GM19099 (cell line): ENCODE measurements around the gene SULT1A1.

Source experiments
- POLR2A ChIP-seq: IDR thresholded peaks from 3 replicates; pipeline ENCODE4 v1.6.1; 2011; ENCODE audit warnings: low read depth; ENCODE audit not compliant: insufficient read length; ENCODE audit errors: extremely low read depth

The SULT1A1 gene

GRCh38 chr16:28572696-28573510, 36.9 kb downstream of the SULT1A1 start:
- no peak for TF ChIP-seq POLR2A

DNA sequence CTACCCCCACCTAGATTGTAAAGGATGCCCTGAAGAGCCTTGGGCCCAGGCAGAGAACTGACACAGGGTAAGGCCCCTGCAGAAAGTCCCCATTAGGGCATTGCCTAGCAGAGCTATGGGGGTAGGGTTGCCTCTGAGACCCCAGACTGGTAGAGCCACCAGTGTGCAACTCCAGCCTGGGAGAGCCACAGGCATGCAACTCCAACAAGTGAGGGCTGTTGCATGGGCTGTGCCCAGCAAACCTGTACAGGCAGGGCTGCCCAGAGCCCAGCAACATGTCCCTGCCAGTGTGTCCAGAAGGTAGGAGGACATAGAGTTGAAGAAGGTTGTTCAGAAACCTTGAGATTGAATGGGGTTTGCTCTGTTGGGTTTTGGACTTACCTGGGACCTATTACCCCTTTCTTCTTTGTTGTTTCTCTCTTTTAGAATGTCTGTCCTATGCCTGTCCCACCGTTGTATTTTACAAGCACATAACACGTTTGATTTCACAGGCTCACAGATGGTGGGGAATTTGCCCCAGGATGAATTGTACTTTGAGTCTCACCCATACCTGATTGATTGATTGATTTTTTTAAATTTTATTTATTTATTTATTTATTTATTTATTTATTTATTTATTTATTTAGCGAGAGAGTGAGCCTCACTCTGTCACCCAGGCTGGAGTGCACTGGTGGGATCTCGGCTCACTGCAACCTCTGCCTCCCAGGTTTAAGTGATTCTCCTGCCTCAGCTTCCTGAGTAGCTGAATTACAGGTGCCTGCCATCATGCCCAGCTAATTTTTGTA, 39.7 kb downstream of the SULT1A1 start:
- TF ChIP-seq POLR2A: no peak

GRCh38 chr16:28569021-28569420, 40.8 kb downstream of the SULT1A1 start:
- no peak for TF ChIP-seq POLR2A

DNA sequence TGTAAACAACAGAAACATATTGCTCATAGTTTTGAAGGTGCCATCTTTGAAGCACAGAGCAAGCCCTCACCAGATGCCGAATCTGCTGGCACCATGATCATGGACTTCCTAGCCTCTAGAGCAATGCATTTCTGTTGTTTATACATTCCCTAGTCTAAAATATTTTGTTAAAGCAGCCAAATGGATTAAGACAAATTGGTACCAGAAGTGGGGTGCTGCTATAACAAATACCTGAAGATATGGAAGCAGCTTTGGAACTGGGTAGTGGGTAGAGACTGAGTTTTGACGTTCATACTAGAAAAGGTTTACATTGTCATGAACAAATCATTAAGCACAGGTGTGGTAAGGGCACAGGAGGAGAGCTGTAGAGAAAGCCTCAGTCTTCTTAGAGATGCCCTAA, 42.6 kb downstream of the SULT1A1 start:
- no peak for TF ChIP-seq POLR2A

- TF ChIP-seq POLR2A: no peak
Observed at GRCh38 chr16:28563218-28563617, 46.6 kb downstream of the SULT1A1 start.

DNA sequence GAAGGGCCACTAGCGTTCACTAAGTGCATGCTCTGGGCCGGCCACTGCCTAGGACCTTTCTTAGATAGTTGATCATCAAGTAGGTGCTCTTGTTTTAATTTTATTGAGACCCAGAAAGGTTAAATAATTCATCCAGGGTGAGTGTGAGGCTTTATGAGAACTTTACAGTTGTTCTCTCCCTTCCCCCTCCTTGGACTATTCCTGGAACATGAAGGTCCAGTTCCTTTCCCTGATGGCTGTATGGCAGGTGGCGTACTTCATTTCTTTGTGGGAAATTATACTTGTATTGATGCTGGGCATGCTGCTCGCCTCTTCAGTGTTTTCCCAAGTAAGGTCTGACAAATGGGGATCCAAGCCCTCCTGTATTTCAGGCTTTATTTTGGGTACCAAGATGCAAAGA, 47.6 kb downstream of the SULT1A1 start:
- TF ChIP-seq POLR2A: no peak

DNA sequence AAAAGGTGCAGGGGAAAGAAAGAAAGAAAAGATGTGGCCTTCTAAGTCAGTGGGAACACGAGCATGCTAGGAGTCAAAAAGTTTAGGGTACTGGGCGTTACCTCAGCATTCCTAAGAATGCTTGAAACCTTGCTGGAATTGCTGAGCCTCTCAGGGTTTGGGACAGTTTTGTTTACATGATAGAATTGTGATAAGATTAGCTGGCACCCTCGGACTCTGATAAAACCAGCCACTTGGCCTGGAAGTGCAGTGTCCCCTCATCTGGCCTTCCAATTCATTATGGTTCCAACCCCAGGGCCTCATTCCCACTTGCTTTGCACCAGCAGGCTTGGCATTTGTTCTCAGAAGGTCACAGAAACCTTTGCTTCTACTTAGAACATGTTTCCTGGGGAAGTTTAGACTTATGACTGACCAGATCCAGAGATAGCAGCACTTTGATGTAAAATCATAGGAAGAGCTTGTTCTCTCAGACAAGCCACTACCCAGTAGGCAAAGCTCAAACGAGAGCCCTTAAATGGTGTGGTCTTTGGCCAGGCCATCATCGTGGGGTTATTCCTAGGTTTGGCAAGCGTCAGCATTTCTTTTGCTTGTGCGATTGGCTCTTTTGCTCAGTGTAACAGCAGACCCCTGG, 48.2 kb downstream of the SULT1A1 start:
- TF ChIP-seq POLR2A: no peak

GRCh38 chr16:28558456-28558855, 51.4 kb downstream of the SULT1A1 start:
- no peak for TF ChIP-seq POLR2A

DNA sequence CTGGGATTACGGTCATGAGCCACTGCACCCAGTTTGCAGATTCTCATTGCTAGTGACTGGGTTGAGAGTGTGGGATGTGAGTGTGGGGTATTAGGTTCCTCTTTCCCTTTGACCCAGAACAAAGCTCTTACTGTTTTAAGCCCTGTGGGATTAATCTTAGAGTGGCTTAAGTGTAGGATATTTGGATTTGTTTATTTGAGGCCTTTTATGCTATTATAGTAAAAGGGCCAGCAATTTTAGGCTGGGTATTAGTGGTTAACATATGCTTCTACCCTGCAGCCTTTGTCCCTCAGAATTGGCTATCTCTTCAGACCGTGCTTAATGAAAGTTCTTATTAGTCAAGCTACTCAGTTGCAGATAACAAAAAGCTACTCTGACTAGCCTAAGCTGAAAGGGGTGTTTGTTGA, 52.9 kb downstream of the SULT1A1 start:
- TF ChIP-seq POLR2A: no peak

DNA sequence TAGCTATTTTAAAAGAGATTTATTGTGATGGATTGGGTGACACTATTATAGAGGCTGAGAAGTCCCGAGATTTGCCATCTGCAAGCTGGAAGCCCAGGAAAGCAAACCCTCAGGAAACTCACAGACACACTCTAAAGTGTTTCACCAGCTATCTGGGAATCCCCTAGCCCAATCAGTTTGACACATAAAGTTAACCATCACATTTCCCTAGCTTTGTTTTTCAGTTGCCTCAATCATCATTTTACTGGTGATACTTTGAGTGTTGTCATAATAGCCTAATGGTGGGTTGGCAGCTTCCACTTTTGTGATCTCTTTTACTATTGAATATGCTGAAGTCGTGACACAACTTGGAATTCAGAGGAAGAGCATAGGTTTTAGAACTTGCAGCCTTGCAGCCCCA, 54.3 kb downstream of the SULT1A1 start:
- no peak for TF ChIP-seq POLR2A
